Choroid plexus epithelial cell (primary cell): Measurements from ENCODE around the gene SSH3.
A peak's percentile ranks its signal among the peaks of the same experiment; 100 is the strongest.

Experiments
- DNase-seq: peaks from one replicate; pipeline ENCODE4 v3.0.0-alpha.2; 2010; ENCODE audit warnings: low read depth
- H3K4me3 ChIP-seq: 2 replicates; pipeline ENCODE4 v1.5.1; 2011; ENCODE audit warnings: low read depth, mild to moderate bottlenecking, control low read depth, low read length, moderate library complexity
- TF ChIP-seq, protein P1 (sequence below): conservative IDR thresholded peaks from 2 replicates; pipeline ENCODE4 v1.5.1; 2011; ENCODE audit warnings: low read depth, mild to moderate bottlenecking, control low read depth, inconsistent platforms, low read length, moderate library complexity

The SSH3 gene

GRCh38 chr11:67303132-67303834 is at the start of gene SSH3:
Gene SSH3, plus strand, starts transcription at chr11:67303530. Its CDS starts 96 bp downstream, at chr11:67303626.
- TF ChIP-seq, protein P1, sequence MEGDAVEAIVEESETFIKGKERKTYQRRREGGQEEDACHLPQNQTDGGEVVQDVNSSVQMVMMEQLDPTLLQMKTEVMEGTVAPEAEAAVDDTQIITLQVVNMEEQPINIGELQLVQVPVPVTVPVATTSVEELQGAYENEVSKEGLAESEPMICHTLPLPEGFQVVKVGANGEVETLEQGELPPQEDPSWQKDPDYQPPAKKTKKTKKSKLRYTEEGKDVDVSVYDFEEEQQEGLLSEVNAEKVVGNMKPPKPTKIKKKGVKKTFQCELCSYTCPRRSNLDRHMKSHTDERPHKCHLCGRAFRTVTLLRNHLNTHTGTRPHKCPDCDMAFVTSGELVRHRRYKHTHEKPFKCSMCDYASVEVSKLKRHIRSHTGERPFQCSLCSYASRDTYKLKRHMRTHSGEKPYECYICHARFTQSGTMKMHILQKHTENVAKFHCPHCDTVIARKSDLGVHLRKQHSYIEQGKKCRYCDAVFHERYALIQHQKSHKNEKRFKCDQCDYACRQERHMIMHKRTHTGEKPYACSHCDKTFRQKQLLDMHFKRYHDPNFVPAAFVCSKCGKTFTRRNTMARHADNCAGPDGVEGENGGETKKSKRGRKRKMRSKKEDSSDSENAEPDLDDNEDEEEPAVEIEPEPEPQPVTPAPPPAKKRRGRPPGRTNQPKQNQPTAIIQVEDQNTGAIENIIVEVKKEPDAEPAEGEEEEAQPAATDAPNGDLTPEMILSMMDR = no peak
- H3K4me3 ChIP-seq = peak within 1 kb of the TSS; percentile 79
- peak; percentile 54 for DNase-seq

- TF ChIP-seq, protein P1 = no peak
- no peak overlapping the region for H3K4me3 ChIP-seq
- DNase-seq = no peak
Measured at GRCh38 chr11:67253872-67254624, 49.3 kb upstream of the SSH3 start.

- no peak overlapping the region for H3K4me3 ChIP-seq
- no peak for DNase-seq
- TF ChIP-seq, protein P1 = no peak
Measured at GRCh38 chr11:67254798-67255197, 48.5 kb upstream of the SSH3 start.

DNA sequence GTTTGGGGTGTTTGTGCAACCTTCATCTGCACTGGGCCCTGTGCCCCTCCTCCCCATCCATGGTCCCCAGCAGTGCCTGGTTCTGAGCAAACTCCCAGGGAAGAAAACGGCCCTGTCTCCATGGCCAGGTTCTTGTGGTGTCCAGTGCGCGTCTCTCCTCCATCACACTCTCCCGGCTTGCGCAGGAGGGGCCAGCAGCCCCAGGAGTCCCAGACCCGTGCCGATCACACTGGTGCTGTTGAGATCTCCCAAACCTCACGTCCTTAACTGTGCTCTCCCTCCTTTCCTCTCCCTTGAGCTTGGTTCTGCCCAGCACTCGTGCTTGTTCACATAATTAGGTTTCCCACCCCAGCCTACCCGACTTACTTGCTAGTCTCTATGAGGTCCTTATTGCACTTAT is 48.0 kb upstream of the SSH3 start:
- H3K4me3 ChIP-seq = no peak overlapping the region
- DNase-seq = no peak
- TF ChIP-seq, protein P1 = no peak

DNA sequence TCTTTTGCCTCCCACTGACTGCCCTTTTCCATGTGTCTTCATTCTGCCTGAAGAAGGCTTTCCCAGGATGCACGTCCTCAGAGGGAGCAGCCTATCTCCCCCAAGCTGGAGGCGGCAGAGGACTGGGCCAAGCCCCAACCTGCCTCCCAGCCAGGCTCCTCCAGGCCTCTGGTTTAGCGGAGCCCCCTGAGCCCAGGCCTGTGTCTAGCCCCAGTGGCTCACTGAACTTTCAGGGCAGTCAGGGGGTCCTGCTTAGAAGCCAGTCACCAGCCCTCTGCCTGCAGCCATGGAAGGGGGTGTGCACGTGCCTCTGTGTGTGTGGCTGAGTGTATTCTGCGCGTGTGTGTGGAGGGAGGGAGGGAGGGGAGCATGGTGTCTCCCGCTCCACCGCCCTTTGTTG is 47.5 kb upstream of the SSH3 start:
- H3K4me3 ChIP-seq = no peak overlapping the region
- DNase-seq = no peak
- TF ChIP-seq, protein P1 = no peak

- H3K4me3 ChIP-seq = no peak overlapping the region
- DNase-seq = no peak
- TF ChIP-seq, protein P1 = no peak
Measured at GRCh38 chr11:67256477-67257135, 46.7 kb upstream of the SSH3 start.
